H1 (cell line): ENCODE results near the gene PAN2. TPM values are rescaled to one million over a fixed set of nuclear protein-coding genes. Genes with fewer than 3 reads are reported as not detected.

Experiments used
- CTCF ChIA-PET: fragments of 300-600 bp; sonication (Branson Sonifier 250); formaldehyde crosslinking; loops from one replicate; lab custom pipeline; 2021; ENCODE audit not compliant: partially characterized antibody; lab: Charles Lee
- POLR2A ChIA-PET: fragments of 300-600 bp; sonication (Branson Sonifier 250); formaldehyde crosslinking; loops from one replicate; lab custom pipeline; 2021; ENCODE audit warnings: inconsistent platforms; ENCODE audit not compliant: partially characterized antibody; lab: Charles Lee
- DNase-seq, 2 experiments: peaks; one replicate each; pipeline versions ENCODE4 v3.0.0 to v3.0.0-alpha.2; 2010 to 2022; ENCODE audit warnings: low spot score in 2 of 2, low read depth in 1 of 2, mixed read lengths in 1 of 2
- FAIRE-seq: peaks from 2 replicates; lab custom pipeline; 2011; peaks lifted over from hg19 to GRCh38; lab: Jason Lieb, UNC
- H2AFZ ChIP-seq: 2 replicates; pipeline ENCODE4 v1.8.1; 2012; ENCODE audit warnings: low read length, inconsistent platforms
- H2AK5ac ChIP-seq: 2 replicates; pipeline ENCODE4 v1.6.1; 2013; ENCODE audit warnings: low read depth, low read length
- H2BK120ac ChIP-seq: replicated peaks from 2 replicates; pipeline ENCODE3; 2013; ENCODE audit warnings: low read depth, low read length, inconsistent platforms
- H2BK12ac ChIP-seq: 2 replicates; pipeline ENCODE4 v1.6.1; 2013; ENCODE audit warnings: low read depth, low read length
- H2BK15ac ChIP-seq: 2 replicates; pipeline ENCODE4 v1.6.1; 2013; ENCODE audit warnings: low read length
- H2BK20ac ChIP-seq: 2 replicates; pipeline ENCODE4 v1.6.1; 2013; ENCODE audit warnings: low read length
- H2BK5ac ChIP-seq: 2 replicates; pipeline ENCODE4 v1.6.1; 2013; ENCODE audit warnings: low read depth, low read length
- H3K14ac ChIP-seq: 2 replicates; pipeline ENCODE4 v1.6.1; 2013; ENCODE audit warnings: inconsistent platforms; ENCODE audit not compliant: insufficient read length
- H3K18ac ChIP-seq: 2 replicates; pipeline ENCODE4 v1.6.1; 2013; ENCODE audit warnings: low read length; ENCODE audit errors: extremely low read depth
- H3K23ac ChIP-seq: 2 replicates; pipeline ENCODE4 v1.6.1; 2013; ENCODE audit warnings: inconsistent platforms; ENCODE audit not compliant: insufficient read length
- H3K23me2 ChIP-seq: 2 replicates; pipeline ENCODE4 v1.6.1; 2013; ENCODE audit warnings: low read depth, low read length
- H3K27ac ChIP-seq: 2 replicates; pipeline ENCODE4 v1.6.1; 2011; ENCODE audit warnings: low read depth, low read length, inconsistent platforms
- H3K27me3 ChIP-seq, 4 experiments: replicated peaks in 1 of 4; 1 replicate in 1 of 4; 2 replicates in 3 of 4; pipeline versions ENCODE4 v1.6.1 to v1.8.1; 2011 to 2013; ENCODE audit warnings: low read length in 3 of 4, mild to moderate bottlenecking in 3 of 4, inconsistent platforms in 2 of 4, mixed read lengths in 2 of 4, moderate library complexity in 1 of 4; ENCODE audit not compliant: control insufficient read depth in 3 of 4, insufficient read depth in 3 of 4; ENCODE audit errors: extremely low read depth in 1 of 4
- H3K36me3 ChIP-seq, 4 experiments: 2 replicates each; pipeline versions ENCODE4 v1.6.1 to v1.8.1; 2011 to 2013; ENCODE audit warnings: mild to moderate bottlenecking in 4 of 4, low read length in 3 of 4, moderate library complexity in 2 of 4, control low read depth in 1 of 4, inconsistent platforms in 1 of 4; ENCODE audit not compliant: insufficient read depth in 4 of 4, control insufficient read depth in 2 of 4
- H3K4ac ChIP-seq: replicated peaks from 2 replicates; pipeline ENCODE3; 2013; ENCODE audit warnings: low read length, low read depth, mixed read lengths, inconsistent platforms; ENCODE audit not compliant: insufficient read length
- H3K4me1 ChIP-seq, 4 experiments: replicated peaks in 1 of 4; 1 replicate in 1 of 4; 2 replicates in 3 of 4; pipeline versions ENCODE4 v1.6.1 to v1.8.1; 2011 to 2013; ENCODE audit warnings: low read length in 3 of 4, inconsistent platforms in 2 of 4, mixed read lengths in 1 of 4; ENCODE audit not compliant: insufficient read depth in 4 of 4, control insufficient read depth in 3 of 4
- H3K4me2 ChIP-seq, 2 experiments: 2 replicates each; pipeline versions ENCODE4 v1.6.1 to v1.8.1; 2011 to 2013; ENCODE audit warnings: low read depth in 2 of 2, low read length in 2 of 2, control low read depth in 1 of 2, inconsistent platforms in 1 of 2, mild to moderate bottlenecking in 1 of 2; ENCODE audit not compliant: insufficient read depth in 1 of 2
- H3K4me3 ChIP-seq, 4 experiments: fragments of 200-600, 300-600 bp in 1 of 4; sonication (generic), shearing (Covaris generic), sonication (Bioruptor Twin) in 1 of 4; 2 replicates each; pipeline versions ENCODE4 v1.5.1 to v1.8.1; 2011 to 2016; ENCODE audit warnings: low read length in 4 of 4, low read depth in 3 of 4, control low read depth in 2 of 4, inconsistent platforms in 2 of 4, mild to moderate bottlenecking in 2 of 4, mixed read lengths in 1 of 4, moderate library complexity in 1 of 4; ENCODE audit not compliant: insufficient read depth in 2 of 4; ENCODE audit errors: extremely low read depth in 1 of 4
- H3K56ac ChIP-seq: replicated peaks from 2 replicates; pipeline ENCODE3; 2013; ENCODE audit warnings: low read depth, mild to moderate bottlenecking, mixed read lengths, low read length, inconsistent platforms; ENCODE audit not compliant: insufficient read length
- H3K79me1 ChIP-seq: 2 replicates; pipeline ENCODE4 v1.6.1; 2013; ENCODE audit warnings: low read depth, low read length, control low read depth
- H3K79me2 ChIP-seq, 2 experiments: 2 replicates each; pipeline versions ENCODE4 v1.6.1 to v1.8.1; 2012 to 2013; ENCODE audit warnings: low read length in 2 of 2, mild to moderate bottlenecking in 2 of 2, inconsistent platforms in 1 of 2; ENCODE audit not compliant: insufficient read depth in 2 of 2, control insufficient read depth in 1 of 2
- H3K9ac ChIP-seq, 4 experiments: replicated peaks in 1 of 4; 1 replicate in 1 of 4; 2 replicates in 3 of 4; pipeline versions ENCODE4 v1.6.1 to v1.8.1; 2011 to 2013; ENCODE audit warnings: low read depth in 3 of 4, low read length in 3 of 4, control low read depth in 2 of 4, mild to moderate bottlenecking in 2 of 4, moderate library complexity in 2 of 4, inconsistent platforms in 1 of 4; ENCODE audit errors: extremely low read depth in 1 of 4
- H3K9me3 ChIP-seq, 2 experiments: 2 replicates each; pipeline versions ENCODE4 v1.6.1 to v1.8.1; 2012 to 2013; ENCODE audit warnings: mild to moderate bottlenecking in 2 of 2, moderate library complexity in 2 of 2, control low read depth in 1 of 2, inconsistent platforms in 1 of 2, low read depth in 1 of 2, low read length in 1 of 2, mixed read lengths in 1 of 2; ENCODE audit not compliant: insufficient read depth in 2 of 2
- H4K20me1 ChIP-seq, 2 experiments: replicated peaks in 1 of 2; 2 replicates each; pipeline versions ENCODE3 to v1.8.1; 2011 to 2013; ENCODE audit warnings: inconsistent platforms in 2 of 2, low read length in 2 of 2, mild to moderate bottlenecking in 1 of 2; ENCODE audit not compliant: insufficient read depth in 2 of 2, control insufficient read depth in 1 of 2
- H4K5ac ChIP-seq: 2 replicates; pipeline ENCODE4 v1.6.1; 2013; ENCODE audit warnings: low read length, low read depth, mixed read lengths, inconsistent platforms; ENCODE audit not compliant: insufficient read length
- H4K8ac ChIP-seq: 2 replicates; pipeline ENCODE4 v1.8.0; 2013; ENCODE audit warnings: mild to moderate bottlenecking, moderate library complexity, low read length, inconsistent platforms; ENCODE audit not compliant: insufficient read depth; ENCODE audit errors: extremely low read depth
- H4K91ac ChIP-seq: replicated peaks from 2 replicates; pipeline ENCODE3; 2013; ENCODE audit warnings: low read length, mixed read lengths, inconsistent platforms; ENCODE audit not compliant: insufficient read length
- ATF2 ChIP-seq: IDR thresholded peaks from 2 replicates; pipeline ENCODE4 v1.6.1; 2012; ENCODE audit warnings: low read length, inconsistent platforms
- ATF3 ChIP-seq: IDR thresholded peaks from 2 replicates; pipeline ENCODE4 v1.6.1; 2011; ENCODE audit warnings: low read depth, mild to moderate bottlenecking, low read length; ENCODE audit not compliant: insufficient read depth
- CBX5 ChIP-seq: fragments of 300-800, 300-1000 bp; sonication (generic); IDR thresholded peaks from 2 replicates; pipeline ENCODE4 v1.7.1; 2016; ENCODE audit warnings: antibody characterized with exemption, low read length, low read depth
- E2F6 ChIP-seq: IDR thresholded peaks from 2 replicates; pipeline ENCODE4 v1.6.1; 2012; ENCODE audit warnings: inconsistent platforms
- PHF8 ChIP-seq: fragments of 200-600 bp; sonication (generic); conservative IDR thresholded peaks from 2 replicates; pipeline ENCODE4 v1.7.1; 2012; ENCODE audit warnings: low read depth, mild to moderate bottlenecking, inconsistent platforms, low read length, moderate library complexity
- RFX5 ChIP-seq: IDR thresholded peaks from 2 replicates; pipeline ENCODE4 v1.6.1; 2011; ENCODE audit warnings: low read depth, low read length, improper control_type of control experiment, borderline replicate concordance
- WGBS, 2 experiments: shearing (Covaris generic) in 1 of 2; methylation state at CpG; one replicate each; pipeline versions ENCODE4 v1.1.6 to v1.1.7; 2013 to 2015; ENCODE audit warnings: low lambda C conversion rate in 2 of 2, mixed read lengths in 2 of 2, inconsistent platforms in 1 of 2, low coverage in 1 of 2, missing lambda C conversion rate in 1 of 2; ENCODE audit not compliant: insufficient replicate concordance in 2 of 2, insufficient coverage in 1 of 2, insufficient read length in 1 of 2; ENCODE audit errors: extremely low coverage in 1 of 2, missing lambda C conversion rate in 1 of 2; 5-methylcytosine and 5-hydroxymethylcytosine counted together
- polyA plus RNA-seq, 7 experiments: library from polyadenylated mRNA; depleted of rRNA in 3 of 7; stranded (reverse) in 5 of 7; unstranded in 2 of 7; fragments of >200 nt in 5 of 7; fragments of 200-250 nt in 2 of 7; gene quantifications; 1 replicate in 5 of 7; 2 replicates in 1 of 7; 4 replicates in 1 of 7; pipeline versions ENCODE4 v1.2.1 to v1.2.3, GENCODE V29; 2011 to 2013; ENCODE audit warnings: missing spikeins in 2 of 7, mixed read lengths in 2 of 7
- total RNA-seq: library from RNA; stranded (reverse); fragmentation: NEBNext Ultra II Directional; extraction: Animal tissue kit (Norgen Biotek cat#: 25700); gene quantifications from 2 replicates; pipeline ENCODE4 v1.2.1, GENCODE V29; 2021

Gene PAN2
- total and polyA plus RNA-seq, 2 of the 8 experiments (the other 6 are each of a cell fraction or from before 2014, with no cell fraction given) = 29.6 to 36.7 TPM

GRCh38 chr12:56293795-56294194, 40.0 kb downstream of the PAN2 start:
- Histone ChIP-seq H3K9ac (no peak overlapping the region), H3K14ac (no peak overlapping the region), H3K36me3 (peaks cover 4 to 26% (median 7%) of the 10 kb centered on the region in 4 experiments; a peak in 6 of 8 replicates), H3K4me2 (no peak overlapping the region), H3K4ac (no peak overlapping the region), H4K8ac (no peak overlapping the region), H2BK20ac (no peak overlapping the region), H3K9me3 (no peaks in the 10 kb centered on the region), H2BK15ac (no peak overlapping the region), H2BK12ac (no peak overlapping the region), H2AFZ (no peak overlapping the region), H2BK120ac (no peak overlapping the region), H3K27ac (no peak overlapping the region), H3K4me1 (no peaks in the 10 kb centered on the region), H3K79me2 (peaks cover 12 to 48% of the 10 kb centered on the region in 2 experiments), H2BK5ac (no peak overlapping the region), H3K23ac (no peak overlapping the region), H3K56ac (no peak overlapping the region), H3K27me3 (no peaks in the 10 kb centered on the region), H4K20me1 (peaks cover 0 to 7% of the 10 kb centered on the region in 2 experiments), H3K4me3 (no peak overlapping the region), H3K79me1 (no peaks in the 10 kb centered on the region), H2AK5ac (no peak overlapping the region), H3K23me2 (no peaks in the 10 kb centered on the region), H4K5ac (no peak overlapping the region), H3K18ac (no peak overlapping the region), H4K91ac (no peak overlapping the region)
- no peak for FAIRE-seq
- DNase-seq = no peak
- 96% methylated on average over 5 of the region's 5 CpGs; no CpG with 5 or more reads in 1 of the 2 experiments for WGBS, 2 experiments
- ChIA-PET CTCF (interaction anchor here (1.2 to 1.7 kb wide), 4 partner anchors 8 to 28 kb away, joined by 3 to 5 read pairs (median 4); no protein-coding TSS in a partner anchor), POLR2A (interaction anchor here (0.6 to 2.2 kb wide), 6 partner anchors 10 to 180 kb away, joined by 3 to 8 read pairs (median 4); no protein-coding TSS in a partner anchor)
- TF ChIP-seq RFX5 = no peak
- no peak for TF ChIP-seq ATF2
- no peak for TF ChIP-seq PHF8
- no peak for TF ChIP-seq E2F6
- TF ChIP-seq ATF3 = no peak
- no peak for TF ChIP-seq CBX5
